Activated naive CD4-positive, alpha-beta T cell treated with anti-CD3 and anti-CD28 coated beads for 36 hours (primary cell): Measurements from ENCODE around the gene DOP1A. TPM values are rescaled to one million over a fixed set of nuclear protein-coding genes. Genes with fewer than 3 reads are reported as not detected.

ENCODE experiments used
- CTCF ChIA-PET: fragments of 350-600 bp; sonication (Branson Sonifier 250); formaldehyde crosslinking; loops from one replicate; lab custom pipeline; 2021; ENCODE audit warnings: antibody characterized with exemption; lab: Charles Lee
- DNase-seq: peaks from one replicate; pipeline ENCODE4 v3.0.0-alpha.2; 2020
- H3K27ac Mint-ChIP-seq: one replicate; pipeline ENCODE4 v1.8.0; 2021; ENCODE audit warnings: mild to moderate bottlenecking, mixed read lengths
- H3K27me3 Mint-ChIP-seq: one replicate; pipeline ENCODE4 v1.8.0; 2021; ENCODE audit warnings: low read depth, mixed read lengths
- H3K36me3 Mint-ChIP-seq: one replicate; pipeline ENCODE4 v1.8.0; 2021; ENCODE audit warnings: low read depth, mixed read lengths
- H3K4me1 Mint-ChIP-seq: one replicate; pipeline ENCODE4 v1.8.0; 2021; ENCODE audit warnings: low read depth, mixed read lengths
- H3K4me3 Mint-ChIP-seq: one replicate; pipeline ENCODE4 v1.8.0; 2021; ENCODE audit warnings: mild to moderate bottlenecking, moderate library complexity, mixed read lengths
- H3K9me3 Mint-ChIP-seq: one replicate; pipeline ENCODE4 v1.8.0; 2021; ENCODE audit warnings: mixed read lengths
- intact Hi-C: fragments of 100-400 bp; cut with micrococcal nuclease; formaldehyde crosslinking; loops from one replicate; pipeline ENCODE4 v1.15.1; 2023
- total RNA-seq, 2 experiments: library from RNA; stranded (reverse); gene quantifications; one replicate each; pipeline ENCODE4 v1.2.3, GENCODE V29; 2021

Gene DOP1A
- total RNA-seq, 2 experiments from 2014 or later: 5.0 to 6.5 TPM

- Mint-ChIP-seq H3K36me3 (peaks cover 15% of the 10 kb centered on the region), H3K9me3 (no peaks in the 10 kb centered on the region), H3K4me3 (no peak overlapping the region), H3K27me3 (no peaks in the 10 kb centered on the region), H3K4me1 (no peaks in the 10 kb centered on the region), H3K27ac (no peak overlapping the region)
- no peak for DNase-seq
- CTCF ChIA-PET: no interaction called here
- intact Hi-C loops: no loop called here
Measured at GRCh38 chr6:83160167-83160566, 92.7 kb downstream of the DOP1A start.

GRCh38 chr6:83167726-83168278, 100.3 kb downstream of the DOP1A start:
- Mint-ChIP-seq H3K4me1 (no peaks in the 10 kb centered on the region), H3K9me3 (no peaks in the 10 kb centered on the region), H3K27me3 (no peaks in the 10 kb centered on the region), H3K36me3 (peaks cover 15% of the 10 kb centered on the region), H3K4me3 (no peak overlapping the region), H3K27ac (no peak overlapping the region)
- CTCF ChIA-PET: no interaction called here
- no peak for DNase-seq
- intact Hi-C loops: no loop called here

GRCh38 chr6:83168556-83168955, 101.1 kb downstream of the DOP1A start:
- Mint-ChIP-seq H3K9me3 (no peaks in the 10 kb centered on the region), H3K27ac (no peak overlapping the region), H3K36me3 (peaks cover 16% of the 10 kb centered on the region), H3K4me3 (no peak overlapping the region), H3K27me3 (no peaks in the 10 kb centered on the region), H3K4me1 (no peaks in the 10 kb centered on the region)
- DNase-seq: no peak
- intact Hi-C loops: no loop called here
- CTCF ChIA-PET: no interaction called here

GRCh38 chr6:83169106-83169505, 101.6 kb downstream of the DOP1A start:
- CTCF ChIA-PET: interaction anchor here (1.0 kb wide), 1 partner anchor 101 kb away, joined by 3 read pairs; the partner anchor contains the start of gene DOP1A
- Mint-ChIP-seq H3K9me3 (no peaks in the 10 kb centered on the region), H3K27me3 (no peaks in the 10 kb centered on the region), H3K36me3 (peaks cover 18% of the 10 kb centered on the region), H3K4me3 (no peak overlapping the region), H3K27ac (no peak overlapping the region), H3K4me1 (no peaks in the 10 kb centered on the region)
- no peak for DNase-seq
- intact Hi-C loops: no loop called here

GRCh38 chr6:83169511-83169910, 102.0 kb downstream of the DOP1A start:
- H3K9me3 Mint-ChIP-seq: no peaks in the 10 kb centered on the region
- CTCF ChIA-PET: interaction anchor here (1.0 kb wide), 1 partner anchor 102 kb away, joined by 3 read pairs; the partner anchor contains the start of gene DOP1A
- no peaks in the 10 kb centered on the region for H3K4me1 Mint-ChIP-seq
- DNase-seq: no peak
- H3K27ac Mint-ChIP-seq: no peak overlapping the region
- H3K36me3 Mint-ChIP-seq: peaks cover 20% of the 10 kb centered on the region
- no peaks in the 10 kb centered on the region for H3K27me3 Mint-ChIP-seq
- no peak overlapping the region for H3K4me3 Mint-ChIP-seq
- intact Hi-C loops: no loop called here

- DNase-seq: no peak
- H3K9me3 Mint-ChIP-seq: no peaks in the 10 kb centered on the region
- H3K4me1 Mint-ChIP-seq: peaks cover 3% of the 10 kb centered on the region
- H3K27ac Mint-ChIP-seq: no peak overlapping the region
- intact Hi-C loops: no loop called here
- peaks cover 28% of the 10 kb centered on the region for H3K36me3 Mint-ChIP-seq
- CTCF ChIA-PET: no interaction called here
- H3K4me3 Mint-ChIP-seq: no peak overlapping the region
- H3K27me3 Mint-ChIP-seq: no peaks in the 10 kb centered on the region
Measured at GRCh38 chr6:83176246-83176645, 108.8 kb downstream of the DOP1A start.

GRCh38 chr6:83180426-83180950, 113.0 kb downstream of the DOP1A start:
- H3K36me3 Mint-ChIP-seq: peaks cover 43% of the 10 kb centered on the region
- DNase-seq: no peak
- CTCF ChIA-PET: interaction anchor here (2.1 kb wide), 1 partner anchor 113 kb away, joined by 4 read pairs; the partner anchor contains the start of gene DOP1A
- no peaks in the 10 kb centered on the region for H3K9me3 Mint-ChIP-seq
- H3K27me3 Mint-ChIP-seq: no peaks in the 10 kb centered on the region
- no peak overlapping the region for H3K4me3 Mint-ChIP-seq
- intact Hi-C loops: no loop called here
- peaks cover 8% of the 10 kb centered on the region for H3K4me1 Mint-ChIP-seq
- H3K27ac Mint-ChIP-seq: no peak overlapping the region

GRCh38 chr6:83182114-83182513, 114.6 kb downstream of the DOP1A start:
- Mint-ChIP-seq H3K4me1 (peaks cover 8% of the 10 kb centered on the region), H3K36me3 (peaks cover 45% of the 10 kb centered on the region), H3K27me3 (no peaks in the 10 kb centered on the region), H3K27ac (no peak overlapping the region), H3K4me3 (no peak overlapping the region), H3K9me3 (no peaks in the 10 kb centered on the region)
- no peak for DNase-seq
- intact Hi-C loops: no loop called here
- CTCF ChIA-PET: no interaction called here

- CTCF ChIA-PET: interaction anchor here (0.6 to 1.6 kb wide), 3 partner anchors 22 to 118 kb away, joined by 4 to 5 read pairs (median 4); partner anchors contain the start of genes DOP1A and UBE3D
- Mint-ChIP-seq H3K9me3 (no peaks in the 10 kb centered on the region), H3K4me3 (no peak overlapping the region), H3K27ac (no peak overlapping the region), H3K27me3 (no peaks in the 10 kb centered on the region), H3K4me1 (peaks cover 8% of the 10 kb centered on the region), H3K36me3 (peaks cover 41% of the 10 kb centered on the region)
- DNase-seq: no peak
- intact Hi-C loops: no loop called here
Measured at GRCh38 chr6:83183082-83183828, 115.8 kb downstream of the DOP1A start.

GRCh38 chr6:83185096-83185495, 117.6 kb downstream of the DOP1A start:
- CTCF ChIA-PET: no interaction called here
- Mint-ChIP-seq H3K27ac (no peak overlapping the region), H3K36me3 (peaks cover 40% of the 10 kb centered on the region), H3K9me3 (no peaks in the 10 kb centered on the region), H3K4me3 (no peak overlapping the region), H3K27me3 (no peaks in the 10 kb centered on the region), H3K4me1 (peaks cover 14% of the 10 kb centered on the region)
- DNase-seq: no peak
- intact Hi-C loops: no loop called here

GRCh38 chr6:83188501-83188900, 121.0 kb downstream of the DOP1A start:
- no peak overlapping the region for H3K4me3 Mint-ChIP-seq
- no peaks in the 10 kb centered on the region for H3K9me3 Mint-ChIP-seq
- H3K27me3 Mint-ChIP-seq: no peaks in the 10 kb centered on the region
- no peak for DNase-seq
- H3K4me1 Mint-ChIP-seq: peaks cover 24% of the 10 kb centered on the region
- no peak overlapping the region for H3K27ac Mint-ChIP-seq
- CTCF ChIA-PET: interaction anchor here (0.6 to 8.4 kb wide), 3 partner anchors 122 to 1380 kb away, joined by 3 to 68 read pairs (median 3); partner anchors contain the start of genes DOP1A and UBE3D
- H3K36me3 Mint-ChIP-seq: peaks cover 22% of the 10 kb centered on the region
- intact Hi-C loops: no loop called here

- Mint-ChIP-seq H3K4me1 (peaks cover 34% of the 10 kb centered on the region), H3K27ac (no peak overlapping the region), H3K27me3 (peaks cover 2% of the 10 kb centered on the region), H3K4me3 (no peak overlapping the region), H3K9me3 (no peaks in the 10 kb centered on the region), H3K36me3 (peaks cover 10% of the 10 kb centered on the region)
- intact Hi-C loops: no loop called here
- DNase-seq: no peak
- CTCF ChIA-PET: interaction anchor here (0.9 to 8.4 kb wide), 2 partner anchors 25 to 124 kb away, joined by 3 to 68 read pairs; partner anchors contain the start of genes DOP1A and UBE3D
Measured at GRCh38 chr6:83190626-83191025, 123.2 kb downstream of the DOP1A start.
